RWPE1 (cell line): ENCODE data around the gene DRAP1.
A peak's percentile ranks its signal among the peaks of the same experiment; 100 is the strongest.

Experiments used
- CTCF ChIA-PET: fragments of 350-600 bp; sonication (Branson Sonifier 250); formaldehyde crosslinking; extraction: SDS; loops from one replicate; lab custom pipeline; 2021; lab: Yijun Ruan, JAX
- POLR2A ChIA-PET: fragments of 400-600 bp; formaldehyde crosslinking; extraction: SDS; loops from one replicate; lab custom pipeline; 2020; ENCODE audit warnings: antibody characterized with exemption; ENCODE audit not compliant: low non-redundant PET; lab: Yijun Ruan, JAX
- DNase-seq: peaks from one replicate; pipeline ENCODE4 v3.0.0; 2012; ENCODE audit warnings: low spot score
- H3K27ac ChIP-seq: fragments of 450-650 bp; 2 replicates; pipeline ENCODE4 v1.5.1; 2017
- TF ChIP-seq, protein P1 (sequence below): fragments of 450-650 bp; conservative IDR thresholded peaks from 2 replicates; pipeline ENCODE4 v1.5.1; 2017; ENCODE audit warnings: low read depth, mild to moderate bottlenecking

Gene DRAP1

DNA sequence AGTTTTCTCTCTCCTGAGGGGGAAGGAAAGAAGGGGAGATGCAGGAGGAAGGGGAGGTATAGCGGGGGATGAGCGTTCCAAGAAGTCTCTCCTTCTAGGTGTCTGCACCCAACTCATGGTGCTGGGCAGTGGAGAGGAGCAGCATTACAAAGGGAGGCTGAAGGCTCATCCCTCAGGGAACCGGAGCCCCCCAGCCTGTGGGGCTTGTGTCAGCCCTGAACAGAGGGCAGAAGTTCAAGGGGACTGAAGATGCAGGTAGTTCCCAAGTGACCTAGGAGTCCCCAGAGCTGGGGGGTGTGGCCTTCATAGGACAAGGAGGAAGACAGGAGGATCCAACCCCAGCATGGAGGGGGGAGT, 2.2 kb upstream of the DRAP1 start:
- no peak for DNase-seq
- ChIA-PET POLR2A (no interaction called here), CTCF (no interaction called here)
- H3K27ac ChIP-seq = peak overlapping the region; percentile 93
- TF ChIP-seq, protein P1, sequence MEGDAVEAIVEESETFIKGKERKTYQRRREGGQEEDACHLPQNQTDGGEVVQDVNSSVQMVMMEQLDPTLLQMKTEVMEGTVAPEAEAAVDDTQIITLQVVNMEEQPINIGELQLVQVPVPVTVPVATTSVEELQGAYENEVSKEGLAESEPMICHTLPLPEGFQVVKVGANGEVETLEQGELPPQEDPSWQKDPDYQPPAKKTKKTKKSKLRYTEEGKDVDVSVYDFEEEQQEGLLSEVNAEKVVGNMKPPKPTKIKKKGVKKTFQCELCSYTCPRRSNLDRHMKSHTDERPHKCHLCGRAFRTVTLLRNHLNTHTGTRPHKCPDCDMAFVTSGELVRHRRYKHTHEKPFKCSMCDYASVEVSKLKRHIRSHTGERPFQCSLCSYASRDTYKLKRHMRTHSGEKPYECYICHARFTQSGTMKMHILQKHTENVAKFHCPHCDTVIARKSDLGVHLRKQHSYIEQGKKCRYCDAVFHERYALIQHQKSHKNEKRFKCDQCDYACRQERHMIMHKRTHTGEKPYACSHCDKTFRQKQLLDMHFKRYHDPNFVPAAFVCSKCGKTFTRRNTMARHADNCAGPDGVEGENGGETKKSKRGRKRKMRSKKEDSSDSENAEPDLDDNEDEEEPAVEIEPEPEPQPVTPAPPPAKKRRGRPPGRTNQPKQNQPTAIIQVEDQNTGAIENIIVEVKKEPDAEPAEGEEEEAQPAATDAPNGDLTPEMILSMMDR = no peak

DNA sequence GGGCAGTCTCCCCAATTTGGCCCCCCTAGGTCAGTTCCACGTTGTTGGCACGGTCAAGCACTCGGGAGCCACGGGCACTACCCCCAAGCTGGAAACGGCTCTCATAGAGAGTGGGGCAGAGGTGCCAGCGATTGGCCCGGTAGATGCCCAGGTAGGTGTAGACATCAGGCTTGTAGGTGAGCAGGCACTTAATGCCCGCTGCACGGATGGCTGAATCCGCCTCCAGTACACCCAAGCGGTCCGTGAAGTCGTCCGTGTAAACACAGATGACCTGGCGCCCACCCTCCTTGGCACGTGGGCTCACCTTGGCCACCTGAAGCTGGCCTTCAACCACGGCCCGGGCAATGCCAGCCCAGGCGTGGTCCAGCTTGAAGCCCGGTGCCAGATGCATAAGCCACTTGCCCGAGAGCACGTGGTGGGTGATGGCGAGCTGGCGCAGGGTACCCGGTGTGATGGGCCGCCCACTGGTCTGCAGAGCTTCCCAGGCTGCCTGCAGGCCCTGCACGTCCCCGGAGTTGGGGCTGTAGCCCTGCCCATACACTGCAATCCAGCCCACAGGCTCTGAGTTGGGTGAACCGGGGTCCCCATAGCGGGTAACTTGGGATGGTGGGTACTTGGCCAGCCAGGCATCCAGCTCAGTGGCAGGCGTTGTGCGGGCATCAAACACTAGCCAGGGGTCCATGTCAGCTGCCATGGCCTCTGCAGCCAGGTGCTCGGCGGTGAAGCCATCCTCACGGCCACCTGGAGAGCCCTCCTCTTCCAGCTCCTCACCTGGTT, 1.6 kb upstream of the DRAP1 start:
- no peak for DNase-seq
- TF ChIP-seq, protein P1 = no peak
- ChIA-PET CTCF (no interaction called here), POLR2A (interaction anchor here (0.6 kb wide), 1 partner anchor 94 kb away, joined by 5 read pairs; no protein-coding TSS in a partner anchor)
- H3K27ac ChIP-seq = peak overlapping the region; percentile 93

DNA sequence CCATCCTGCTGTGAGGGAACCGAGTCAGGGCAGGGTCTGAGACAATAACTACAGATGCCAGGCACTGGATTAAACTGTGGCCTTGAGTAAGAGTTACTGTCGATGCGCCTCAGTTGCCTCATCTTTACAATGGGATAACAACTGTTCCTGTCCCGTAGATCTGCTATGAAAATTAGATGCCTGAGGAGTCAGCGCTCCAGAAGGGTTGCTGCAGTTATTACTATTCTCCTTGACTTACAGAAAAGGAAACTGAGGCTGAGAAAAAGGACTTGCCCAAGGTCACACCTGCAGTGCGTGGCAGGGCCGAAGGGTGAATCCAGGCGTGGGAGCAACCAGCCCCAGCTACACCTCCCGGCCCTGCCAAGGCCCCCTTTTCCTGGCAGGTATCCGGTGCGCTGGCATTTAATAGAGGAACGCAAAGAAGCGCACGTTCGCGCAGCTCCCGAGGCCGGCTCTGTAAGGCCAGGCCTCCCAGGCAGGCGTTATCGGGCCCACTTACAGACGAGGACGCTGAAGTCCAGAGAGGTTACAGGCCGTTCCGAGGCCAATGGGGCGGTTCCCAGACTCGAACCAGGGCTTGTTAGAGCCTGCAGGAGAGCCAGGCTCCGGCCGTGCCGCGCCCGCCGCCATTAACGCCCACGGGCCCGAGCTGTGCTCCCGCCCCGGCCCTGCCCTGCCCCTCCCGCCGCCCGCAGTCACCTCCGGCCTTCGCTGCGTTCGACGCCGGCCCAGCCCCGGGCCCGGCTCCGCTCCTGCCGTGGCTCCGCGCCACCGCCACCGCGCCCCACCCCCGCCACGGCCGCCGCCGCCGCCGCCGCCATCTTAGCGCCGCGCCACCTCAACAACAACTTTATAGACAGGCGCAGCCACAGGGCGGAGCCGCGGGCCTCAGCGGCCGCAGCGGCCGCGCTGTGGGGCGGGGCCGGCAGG, 750 bp upstream of the DRAP1 start, which contains the start of gene C11orf68:
TSS of gene C11orf68 (minus strand) at position 852 of the 930 bp plus-strand sequence. CDS start at position 821, 31 bp downstream.
- TF ChIP-seq, protein P1 = no peak
- ChIA-PET POLR2A (interaction anchor here (0.6 kb wide), 1 partner anchor 93 kb away, joined by 5 read pairs; no protein-coding TSS in a partner anchor), CTCF (interaction anchor here (1.0 kb wide), 1 partner anchor 30 kb away, joined by 5 read pairs; the partner anchor contains the start of gene FIBP)
- no peak for DNase-seq
- H3K27ac ChIP-seq = peak within 1 kb of the TSS; percentile 93

DNA sequence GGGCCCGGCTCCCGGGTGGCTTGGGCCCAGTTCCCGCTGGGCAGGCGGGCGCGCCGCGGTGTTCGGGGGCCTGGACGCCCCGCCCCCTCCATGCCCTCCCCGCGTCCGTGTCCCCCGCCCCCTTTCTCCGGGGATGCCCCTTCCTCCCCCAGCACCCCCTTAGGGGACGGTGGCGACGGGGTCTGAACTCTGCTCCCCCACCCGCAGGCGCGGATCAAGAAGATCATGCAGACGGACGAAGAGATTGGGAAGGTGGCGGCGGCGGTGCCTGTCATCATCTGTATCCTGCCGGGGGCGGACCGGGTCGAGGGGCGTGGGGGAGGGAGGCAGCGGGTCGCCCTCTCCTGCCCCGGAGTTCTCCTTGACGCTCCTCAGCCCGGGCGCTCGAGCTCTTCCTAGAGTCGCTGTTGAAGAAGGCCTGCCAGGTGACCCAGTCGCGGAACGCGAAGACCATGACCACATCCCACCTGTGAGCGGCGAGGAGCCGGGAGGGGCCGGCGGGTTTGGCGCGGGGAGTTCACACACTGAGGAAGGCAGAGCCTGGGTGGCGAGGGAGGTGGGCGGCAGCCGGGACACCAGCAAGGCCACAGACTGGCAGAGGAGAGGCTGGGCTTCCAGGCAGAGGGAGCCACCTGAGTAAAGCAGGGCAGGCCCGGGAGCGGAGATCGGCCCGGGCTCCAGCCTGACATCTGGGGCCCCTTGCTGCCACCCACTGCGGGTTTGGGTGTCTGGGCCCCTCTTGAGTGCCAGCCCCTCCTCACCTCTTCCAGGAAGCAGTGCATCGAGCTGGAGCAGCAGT, 546 bp downstream of the DRAP1 start:
- TF ChIP-seq, protein P1 = no peak
- POLR2A ChIA-PET = interaction anchor here (0.6 kb wide), 1 partner anchor 30 kb away, joined by 3 read pairs; no protein-coding TSS in a partner anchor

DNA sequence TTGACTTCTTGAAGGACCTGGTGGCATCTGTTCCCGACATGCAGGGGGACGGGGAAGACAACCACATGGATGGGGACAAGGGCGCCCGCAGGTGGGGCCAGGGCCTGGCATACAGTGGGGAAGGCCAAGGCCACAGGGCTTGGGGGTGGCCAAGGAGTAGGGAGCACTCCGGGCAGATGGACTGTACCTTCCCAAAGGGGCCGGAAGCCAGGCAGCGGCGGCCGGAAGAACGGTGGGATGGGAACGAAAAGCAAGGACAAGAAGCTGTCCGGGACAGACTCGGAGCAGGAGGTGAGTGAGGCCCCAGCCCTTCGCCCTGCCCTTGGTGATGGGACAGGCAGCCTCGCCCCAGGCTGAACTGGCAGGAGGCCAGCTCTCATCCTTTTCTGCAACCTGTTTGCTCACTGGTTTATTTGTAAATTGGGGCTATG, 1.2 kb downstream of the DRAP1 start:
- TF ChIP-seq, protein P1 = no peak
- no peak for DNase-seq
- CTCF ChIA-PET = interaction anchor here (0.6 to 1.2 kb wide), 2 partner anchors 35 to 69 kb away, joined by 4 to 5 read pairs; no protein-coding TSS in a partner anchor
- POLR2A ChIA-PET = interaction anchor here (0.6 kb wide), 1 partner anchor 31 kb away, joined by 3 read pairs; no protein-coding TSS in a partner anchor
- H3K27ac ChIP-seq = peak overlapping the region; percentile 93

More for the DNA sequence above, 546 bp downstream of the DRAP1 start:
- CTCF ChIA-PET = no interaction called here
- peak overlapping the region; percentile 93 for H3K27ac ChIP-seq
- no peak for DNase-seq
